HG02973 (cell line): ENCODE measurements around the gene RNU6-9.

ENCODE experiments used
- ATAC-seq: cut with Tn5 transposase; IDR thresholded peaks from one replicate; pipeline ENCODE4 v1.9.1; 2021; ENCODE audit warnings: moderate library complexity; ENCODE audit not compliant: unreplicated experiment

RNU6-9 gene

GRCh38 chr19:896434-896833, 3.1 kb downstream of the RNU6-9 start:
- ATAC-seq, result no peak

GRCh38 chr19:896999-897398, 3.7 kb downstream of the RNU6-9 start:
- ATAC-seq, result no peak

- ATAC-seq, result no peak
Measured at GRCh38 chr19:897442-898039, 4.3 kb downstream of the RNU6-9 start.

GRCh38 chr19:898663-899062, 5.4 kb downstream of the RNU6-9 start:
- no peak for ATAC-seq

- ATAC-seq, result no peak
Measured at GRCh38 chr19:899336-900042, 6.2 kb downstream of the RNU6-9 start.

- ATAC-seq, result no peak
Measured at GRCh38 chr19:900043-900301, 6.7 kb downstream of the RNU6-9 start.

- no peak for ATAC-seq
Measured at GRCh38 chr19:900302-901111, 7.2 kb downstream of the RNU6-9 start.

- no peak for ATAC-seq
Measured at GRCh38 chr19:901216-902092, 8.2 kb downstream of the RNU6-9 start.

- no peak for ATAC-seq
Measured at GRCh38 chr19:902093-902370, 8.7 kb downstream of the RNU6-9 start.

- ATAC-seq, result no peak
Measured at GRCh38 chr19:902446-903226, 9.4 kb downstream of the RNU6-9 start.

- ATAC-seq, result no peak
Measured at GRCh38 chr19:903266-903797, 10.0 kb downstream of the RNU6-9 start.

GRCh38 chr19:904545-904944, 11.3 kb downstream of the RNU6-9 start:
- no peak for ATAC-seq

GRCh38 chr19:906480-906879, 13.2 kb downstream of the RNU6-9 start:
- no peak for ATAC-seq

- ATAC-seq, result no peak
Measured at GRCh38 chr19:907183-907853, 14.0 kb downstream of the RNU6-9 start.

GRCh38 chr19:911197-912033, 18.1 kb downstream of the RNU6-9 start:
- ATAC-seq, result no peak

GRCh38 chr19:912181-913079, 19.1 kb downstream of the RNU6-9 start:
- ATAC-seq, result no peak

- ATAC-seq, result no peak
Measured at GRCh38 chr19:913080-913748, 19.9 kb downstream of the RNU6-9 start, which contains the start of gene R3HDM4. R3HDM4 (minus strand) TSS chr19:913219; CDS start chr19:913157, 62 bp downstream.
